Loucy (cell line): ENCODE results near the gene SLC2A4RG.

Experiments used
- H2AFZ ChIP-seq: fragments of 200-600 bp; sonication (generic); 2 replicates; pipeline ENCODE4 v1.6.0; 2016; ENCODE audit warnings: antibody characterized with exemption, mild to moderate bottlenecking, low read length, moderate library complexity
- H3F3A ChIP-seq: fragments of 200-600 bp; 2 replicates; pipeline ENCODE4 v1.6.0; 2016; ENCODE audit warnings: antibody characterized with exemption, low read depth, mild to moderate bottlenecking
- H3K27me3 ChIP-seq: fragments of 200-600 bp; sonication (generic); 2 replicates; pipeline ENCODE4 v1.6.1; 2014; ENCODE audit warnings: low read length, mild to moderate bottlenecking; ENCODE audit not compliant: insufficient read depth, poor library complexity, severe bottlenecking
- H3K36me3 ChIP-seq: fragments of 200-600 bp; sonication (generic); 2 replicates; pipeline ENCODE4 v1.6.1; 2016; ENCODE audit warnings: low read length; ENCODE audit not compliant: insufficient read depth
- H3K4me1 ChIP-seq: fragments of 200-600 bp; sonication (generic); 2 replicates; pipeline ENCODE4 v1.5.1; 2014; ENCODE audit warnings: low read length, mild to moderate bottlenecking; ENCODE audit not compliant: insufficient read depth, poor library complexity, severe bottlenecking
- H3K4me2 ChIP-seq: fragments of 200-600 bp; sonication (generic); 2 replicates; pipeline ENCODE4 v1.6.0; 2014; ENCODE audit warnings: antibody characterized with exemption, low read length, low read depth, mild to moderate bottlenecking; ENCODE audit not compliant: poor library complexity, severe bottlenecking
- H3K4me3 ChIP-seq: fragments of 200-600 bp; sonication (generic); 2 replicates; pipeline ENCODE4 v1.5.1; 2014; ENCODE audit warnings: low read length, mild to moderate bottlenecking, mixed read lengths; ENCODE audit not compliant: poor library complexity, severe bottlenecking
- H3K79me2 ChIP-seq: fragments of 200-600 bp; sonication (generic); 2 replicates; pipeline ENCODE4 v1.6.1; 2014; ENCODE audit warnings: low read length; ENCODE audit not compliant: insufficient read depth
- H3K9ac ChIP-seq: fragments of 200-600 bp; sonication (generic); 2 replicates; pipeline ENCODE4 v1.6.0; 2014; ENCODE audit warnings: mild to moderate bottlenecking, low read depth, low read length, moderate library complexity; ENCODE audit not compliant: poor library complexity, severe bottlenecking
- H3K9me2 ChIP-seq: fragments of 200-600 bp; sonication (generic); replicated peaks from 2 replicates; pipeline ENCODE4 v1.6.1; 2016; ENCODE audit warnings: low read depth, low read length, mixed read lengths
- H3K9me3 ChIP-seq: fragments of 200-600 bp; sonication (generic); 2 replicates; pipeline ENCODE4 v1.6.1; 2014; ENCODE audit warnings: mild to moderate bottlenecking, antibody characterized with exemption, low read length, low read depth; ENCODE audit not compliant: insufficient read depth
- H4K20me1 ChIP-seq: fragments of 200-600 bp; sonication (generic); 2 replicates; pipeline ENCODE4 v1.6.0; 2014; ENCODE audit warnings: antibody characterized with exemption, low read length, mild to moderate bottlenecking; ENCODE audit not compliant: insufficient read depth, poor library complexity, severe bottlenecking
- CTCF ChIP-seq: fragments of 200-600 bp; sonication (generic); conservative IDR thresholded peaks from 2 replicates; pipeline ENCODE4 v1.5.1; 2014; ENCODE audit warnings: mild to moderate bottlenecking, antibody characterized with exemption, low read length
- EZH2phosphoT487 ChIP-seq: fragments of 200-600 bp; IDR thresholded peaks from 2 replicates; pipeline ENCODE4 v1.6.1; 2018; ENCODE audit warnings: antibody characterized with exemption, mild to moderate bottlenecking, moderate library complexity, borderline replicate concordance

The SLC2A4RG gene

GRCh38 chr20:63759377-63759901 is 19.9 kb downstream of the SLC2A4RG start:
- H3K9ac ChIP-seq: no peak overlapping the region
- no peak overlapping the region for H3K4me3 ChIP-seq

GRCh38 chr20:63765082-63765873 is 25.7 kb downstream of the SLC2A4RG start:
- H3K9me2 ChIP-seq: no peaks in the 10 kb centered on the region
- H3K9ac ChIP-seq: no peak overlapping the region
- H3K36me3 ChIP-seq: peaks cover 4% of the 10 kb centered on the region; the same call in 1 of the 2 replicates
- H2AFZ ChIP-seq: no peak overlapping the region
- H4K20me1 ChIP-seq: no peaks in the 10 kb centered on the region
- no peaks in the 10 kb centered on the region for H3K9me3 ChIP-seq
- no peak overlapping the region for H3K4me3 ChIP-seq
- TF ChIP-seq EZH2phosphoT487: no peak
- no peak for TF ChIP-seq CTCF
- H3K79me2 ChIP-seq: no peaks in the 10 kb centered on the region
- no peak overlapping the region for H3K4me2 ChIP-seq
- H3K27me3 ChIP-seq: no peaks in the 10 kb centered on the region
- H3K4me1 ChIP-seq: no peaks in the 10 kb centered on the region
- H3F3A ChIP-seq: no peaks in the 10 kb centered on the region

More at GRCh38 chr20:63759377-63759901, 19.9 kb downstream of the SLC2A4RG start:
- H3K9me2 ChIP-seq: no peaks in the 10 kb centered on the region
- no peak overlapping the region for H3K4me2 ChIP-seq
- H4K20me1 ChIP-seq: no peaks in the 10 kb centered on the region
- no peaks in the 10 kb centered on the region for H3K27me3 ChIP-seq
- H3K4me1 ChIP-seq: peaks cover 12% of the 10 kb centered on the region
- peaks cover 4% of the 10 kb centered on the region; the same call in 1 of the 2 replicates for H3K36me3 ChIP-seq
- H2AFZ ChIP-seq: no peak overlapping the region
- TF ChIP-seq CTCF: no peak
- TF ChIP-seq EZH2phosphoT487: no peak
- no peaks in the 10 kb centered on the region for H3K79me2 ChIP-seq
- H3K9me3 ChIP-seq: no peaks in the 10 kb centered on the region
- no peaks in the 10 kb centered on the region for H3F3A ChIP-seq

DNA sequence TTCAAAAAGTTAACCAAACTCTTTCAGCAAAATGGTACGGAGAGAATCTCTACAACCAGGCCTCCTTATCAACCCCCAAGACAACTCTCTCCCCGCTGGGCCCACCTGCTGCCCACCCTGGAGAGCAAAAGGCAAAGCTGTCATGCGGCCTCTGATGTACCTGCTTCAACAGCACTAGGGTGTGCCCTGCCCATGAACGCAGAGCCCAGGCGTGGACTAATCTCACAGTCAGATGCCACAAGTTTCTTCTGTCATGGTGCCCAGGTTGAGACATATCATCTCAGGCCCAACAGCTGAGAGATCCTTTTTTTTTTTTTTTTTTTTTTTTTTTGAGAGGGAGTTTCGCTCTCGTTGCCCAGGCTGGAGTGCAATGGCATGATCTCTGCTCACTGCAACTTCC is 26.3 kb downstream of the SLC2A4RG start:
- Histone ChIP-seq H3K4me3 (no peak overlapping the region), H3K4me1 (no peaks in the 10 kb centered on the region), H4K20me1 (no peaks in the 10 kb centered on the region), H3K9me3 (no peaks in the 10 kb centered on the region), H2AFZ (no peak overlapping the region), H3F3A (no peaks in the 10 kb centered on the region), H3K9me2 (no peaks in the 10 kb centered on the region), H3K79me2 (no peaks in the 10 kb centered on the region), H3K9ac (no peak overlapping the region), H3K4me2 (no peak overlapping the region), H3K27me3 (no peaks in the 10 kb centered on the region), H3K36me3 (peaks cover 4% of the 10 kb centered on the region; the same call in 1 of the 2 replicates)
- TF ChIP-seq EZH2phosphoT487: no peak
